H1 (cell line): ENCODE results near the gene ISLR2. TPM values are rescaled to one million over a fixed set of nuclear protein-coding genes. Genes with fewer than 3 reads are reported as not detected.

ENCODE experiments used
- ASH2L ChIP-seq: fragments of 200-600, 300-600 bp; sonication (generic); IDR thresholded peaks from one replicate; pipeline ENCODE4 v1.7.1; 2017; ENCODE audit warnings: low read length
- BCL11A ChIP-seq, 2 experiments: IDR thresholded peaks; one replicate each; pipeline ENCODE4 v1.6.1; 2011; ENCODE audit warnings: low read depth in 2 of 2, low read length in 2 of 2, mild to moderate bottlenecking in 2 of 2
- BRCA1 ChIP-seq: IDR thresholded peaks from 2 replicates; pipeline ENCODE4 v1.6.1; 2012; ENCODE audit warnings: low read depth, low read length, improper control_type of control experiment
- CREB1 ChIP-seq: IDR thresholded peaks from 2 replicates; pipeline ENCODE4 v1.6.1; 2012; ENCODE audit warnings: inconsistent platforms
- CTCF ChIP-seq, 3 experiments: IDR thresholded peaks; 1 replicate in 2 of 3; 2 replicates in 1 of 3; pipeline versions ENCODE4 v1.5.1 to v1.6.1; 2011; ENCODE audit warnings: low read length in 3 of 3, mild to moderate bottlenecking in 3 of 3, inconsistent platforms in 2 of 3, low read depth in 1 of 3, moderate library complexity in 1 of 3; ENCODE audit not compliant: insufficient read depth in 1 of 3; ENCODE audit errors: control extremely low read depth in 1 of 3
- EP300 ChIP-seq, 2 experiments: IDR thresholded peaks; 1 replicate in 1 of 2; 2 replicates in 1 of 2; pipeline ENCODE4 v1.6.1; 2011 to 2012; ENCODE audit warnings: low read depth in 2 of 2, low read length in 2 of 2, mild to moderate bottlenecking in 2 of 2, borderline replicate concordance in 1 of 2, inconsistent platforms in 1 of 2, moderate library complexity in 1 of 2
- GTF2F1 ChIP-seq: IDR thresholded peaks from 2 replicates; pipeline ENCODE4 v1.6.1; 2012; ENCODE audit warnings: low read depth, low read length, improper control_type of control experiment, borderline replicate concordance
- JUND ChIP-seq: IDR thresholded peaks from 2 replicates; pipeline ENCODE4 v1.6.1; 2011; ENCODE audit warnings: mild to moderate bottlenecking, improper control_type of control experiment, low read length
- POLR2A ChIP-seq, 2 experiments: IDR thresholded peaks; 1 replicate in 1 of 2; 2 replicates in 1 of 2; pipeline ENCODE4 v1.6.1; 2011; ENCODE audit warnings: low read depth in 2 of 2, low read length in 2 of 2, mild to moderate bottlenecking in 2 of 2; ENCODE audit errors: control extremely low read depth in 1 of 2
- POLR2AphosphoS5 ChIP-seq: IDR thresholded peaks from 2 replicates; pipeline ENCODE4 v1.6.1; 2011; ENCODE audit warnings: low read depth, low read length
- RXRA ChIP-seq: IDR thresholded peaks from 2 replicates; pipeline ENCODE4 v1.6.1; 2011; ENCODE audit warnings: low read depth, mild to moderate bottlenecking, low read length, moderate library complexity; ENCODE audit not compliant: insufficient read depth
- SAP30 ChIP-seq: fragments of 300-600 bp; sonication (generic); IDR thresholded peaks from 2 replicates; pipeline ENCODE4 v1.7.1; 2012; ENCODE audit warnings: low read length, moderate library complexity, mild to moderate bottlenecking, inconsistent platforms; ENCODE audit not compliant: insufficient read depth, insufficient replicate concordance
- SIX5 ChIP-seq: IDR thresholded peaks from 2 replicates; pipeline ENCODE4 v1.6.1; 2011; ENCODE audit warnings: mild to moderate bottlenecking, low read depth, low read length
- SP4 ChIP-seq: IDR thresholded peaks from 2 replicates; pipeline ENCODE4 v1.6.1; 2012; ENCODE audit warnings: low read length, inconsistent platforms
- TAF1 ChIP-seq: IDR thresholded peaks from 2 replicates; pipeline ENCODE4 v1.6.1; 2011; ENCODE audit warnings: mild to moderate bottlenecking, low read depth, low read length
- ZNF274 ChIP-seq: IDR thresholded peaks from 2 replicates; pipeline ENCODE4 v1.7.0; 2012; ENCODE audit warnings: low read length, borderline replicate concordance; ENCODE audit errors: extremely low read depth
- polyA plus RNA-seq, 7 experiments: library from polyadenylated mRNA; depleted of rRNA in 3 of 7; stranded (reverse) in 5 of 7; unstranded in 2 of 7; fragments of >200 nt in 5 of 7; fragments of 200-250 nt in 2 of 7; gene quantifications; 1 replicate in 5 of 7; 2 replicates in 1 of 7; 4 replicates in 1 of 7; pipeline versions ENCODE4 v1.2.1 to v1.2.3, GENCODE V29; 2011 to 2013; ENCODE audit warnings: missing spikeins in 2 of 7, mixed read lengths in 2 of 7
- total RNA-seq: library from RNA; stranded (reverse); fragmentation: NEBNext Ultra II Directional; extraction: Animal tissue kit (Norgen Biotek cat#: 25700); gene quantifications from 2 replicates; pipeline ENCODE4 v1.2.1, GENCODE V29; 2021
- TF ChIP-seq, protein P1 (sequence below): IDR thresholded peaks from 2 replicates; pipeline ENCODE4 v1.6.1; 2011; ENCODE audit warnings: low read length, improper control_type of control experiment
- TF ChIP-seq, protein P2 (sequence below): IDR thresholded peaks from 2 replicates; pipeline ENCODE4 v1.6.1; 2011; ENCODE audit warnings: low read depth, mild to moderate bottlenecking, low read length; ENCODE audit not compliant: insufficient read depth

The ISLR2 gene
- total and polyA plus RNA-seq, 2 of the 8 experiments (the other 6 are each of a cell fraction or from before 2014, with no cell fraction given): 0.47 to 0.58 TPM

DNA sequence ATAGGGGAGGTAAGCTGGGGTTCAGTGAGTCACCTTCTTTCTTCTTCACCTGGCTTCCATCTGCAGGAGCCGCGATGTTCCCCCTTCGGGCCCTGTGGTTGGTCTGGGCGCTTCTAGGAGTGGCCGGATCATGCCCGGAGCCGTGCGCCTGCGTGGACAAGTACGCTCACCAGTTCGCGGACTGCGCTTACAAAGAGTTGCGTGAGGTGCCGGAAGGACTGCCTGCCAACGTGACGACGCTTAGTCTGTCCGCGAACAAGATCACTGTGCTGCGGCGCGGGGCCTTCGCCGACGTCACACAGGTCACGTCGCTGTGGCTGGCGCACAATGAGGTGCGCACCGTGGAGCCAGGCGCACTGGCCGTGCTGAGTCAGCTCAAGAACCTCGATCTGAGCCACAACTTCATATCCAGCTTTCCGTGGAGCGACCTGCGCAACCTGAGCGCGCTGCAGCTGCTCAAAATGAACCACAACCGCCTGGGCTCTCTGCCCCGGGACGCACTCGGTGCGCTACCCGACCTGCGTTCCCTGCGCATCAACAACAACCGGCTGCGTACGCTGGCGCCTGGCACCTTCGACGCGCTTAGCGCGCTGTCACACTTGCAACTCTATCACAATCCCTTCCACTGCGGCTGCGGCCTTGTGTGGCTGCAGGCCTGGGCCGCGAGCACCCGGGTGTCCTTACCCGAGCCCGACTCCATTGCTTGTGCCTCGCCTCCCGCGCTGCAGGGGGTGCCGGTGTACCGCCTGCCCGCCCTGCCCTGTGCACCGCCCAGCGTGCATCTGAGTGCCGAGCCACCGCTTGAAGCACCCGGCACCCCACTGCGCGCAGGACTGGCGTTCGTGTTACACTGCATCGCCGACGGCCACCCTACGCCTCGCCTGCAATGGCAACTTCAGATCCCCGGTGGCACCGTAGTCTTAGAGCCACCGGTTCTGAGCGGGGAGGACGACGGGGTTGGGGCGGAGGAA, 2.6 kb downstream of the ISLR2 start (continued):
- TF ChIP-seq ZNF274: no peak
- TF ChIP-seq POLR2AphosphoS5: no peak
- TF ChIP-seq SAP30: no peak
- TF ChIP-seq BCL11A (IDR thresholded peaks at IDR 0.05; ENCODE audit: low read depth in 2 of 2, low read length in 2 of 2): no peak
- no peak for TF ChIP-seq GTF2F1
- no peak for TF ChIP-seq ASH2L
- no peak for TF ChIP-seq BRCA1
- no peak for TF ChIP-seq EP300 (IDR thresholded peaks at IDR 0.05; ENCODE audit: borderline replicate concordance in 1 of 2, low read depth in 2 of 2, low read length in 2 of 2)
- no peak for TF ChIP-seq TAF1
- TF ChIP-seq CTCF (IDR thresholded peaks at IDR 0.05; ENCODE audit: control extremely low read depth in 1 of 3, insufficient read depth in 1 of 3, low read depth in 1 of 3, low read length in 3 of 3): no peak
- TF ChIP-seq JUND: no peak
- TF ChIP-seq CREB1: peak; percentile 81
- no peak for TF ChIP-seq SP4
- TF ChIP-seq, protein P1, sequence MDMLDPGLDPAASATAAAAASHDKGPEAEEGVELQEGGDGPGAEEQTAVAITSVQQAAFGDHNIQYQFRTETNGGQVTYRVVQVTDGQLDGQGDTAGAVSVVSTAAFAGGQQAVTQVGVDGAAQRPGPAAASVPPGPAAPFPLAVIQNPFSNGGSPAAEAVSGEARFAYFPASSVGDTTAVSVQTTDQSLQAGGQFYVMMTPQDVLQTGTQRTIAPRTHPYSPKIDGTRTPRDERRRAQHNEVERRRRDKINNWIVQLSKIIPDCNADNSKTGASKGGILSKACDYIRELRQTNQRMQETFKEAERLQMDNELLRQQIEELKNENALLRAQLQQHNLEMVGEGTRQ: no peak
- TF ChIP-seq SIX5: no peak
- TF ChIP-seq RXRA: no peak
- TF ChIP-seq POLR2A (IDR thresholded peaks at IDR 0.05; ENCODE audit: control extremely low read depth in 1 of 2, low read depth in 2 of 2, low read length in 2 of 2): no peak
- TF ChIP-seq, protein P2, sequence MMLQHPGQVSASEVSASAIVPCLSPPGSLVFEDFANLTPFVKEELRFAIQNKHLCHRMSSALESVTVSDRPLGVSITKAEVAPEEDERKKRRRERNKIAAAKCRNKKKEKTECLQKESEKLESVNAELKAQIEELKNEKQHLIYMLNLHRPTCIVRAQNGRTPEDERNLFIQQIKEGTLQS: no peak
